ENCODE data around the gene CDKN1C.
A peak's percentile ranks its signal among the peaks of the same experiment; 100 is the strongest.

CDKN1C gene

GRCh38 chr11:2885678-2886081 is at the start of gene CDKN1C:
TSS of gene CDKN1C (minus strand) at chr11:2885775. CDS start at chr11:2885456, 319 bp downstream.
- DNase-seq (ENCODE audit: low spot score), result peak; percentile 90

GRCh38 chr11:2934611-2935239 is 49.1 kb upstream of the CDKN1C start:
- no peak for DNase-seq (ENCODE audit: low spot score)

- no peak for DNase-seq (ENCODE audit: low spot score)
Measured at GRCh38 chr11:2934021-2934550, 48.5 kb upstream of the CDKN1C start.

- peak; percentile 67 for DNase-seq (ENCODE audit: low spot score)
Measured at GRCh38 chr11:2933375-2934020, 47.9 kb upstream of the CDKN1C start.

- DNase-seq (ENCODE audit: low spot score), result no peak
Measured at GRCh38 chr11:2932850-2933251, 47.3 kb upstream of the CDKN1C start.

GRCh38 chr11:2931771-2932738 is 46.5 kb upstream of the CDKN1C start:
- no peak for DNase-seq (ENCODE audit: low spot score)

- no peak for DNase-seq (ENCODE audit: low spot score)
Measured at GRCh38 chr11:2931420-2931746, 45.8 kb upstream of the CDKN1C start.

- DNase-seq (ENCODE audit: low spot score), result no peak
Measured at GRCh38 chr11:2930704-2931419, 45.3 kb upstream of the CDKN1C start.

GRCh38 chr11:2929950-2930703 is 44.6 kb upstream of the CDKN1C start:
- DNase-seq (ENCODE audit: low spot score), result peak; percentile 80

- DNase-seq (ENCODE audit: low spot score), result peak; percentile 95
Measured at GRCh38 chr11:2929531-2929949, 44.0 kb upstream of the CDKN1C start.

GRCh38 chr11:2928605-2929530 is 43.3 kb upstream of the CDKN1C start, which contains the start of gene PHLDA2:
TSS of gene PHLDA2 (minus strand) at chr11:2929420. CDS start at chr11:2929364, 56 bp downstream.
- DNase-seq (ENCODE audit: low spot score), result peak; percentile 83

- peak; percentile 72 for DNase-seq (ENCODE audit: low spot score)
Measured at GRCh38 chr11:2927851-2928604, 42.5 kb upstream of the CDKN1C start.

GRCh38 chr11:2927121-2927800 is 41.7 kb upstream of the CDKN1C start:
- DNase-seq (ENCODE audit: low spot score), result no peak

- DNase-seq (ENCODE audit: low spot score), result no peak
Measured at GRCh38 chr11:2926611-2927051, 41.1 kb upstream of the CDKN1C start.

- no peak for DNase-seq (ENCODE audit: low spot score)
Measured at GRCh38 chr11:2924821-2925675, 39.5 kb upstream of the CDKN1C start.

GRCh38 chr11:2924381-2924780 is 38.8 kb upstream of the CDKN1C start:
- no peak for DNase-seq (ENCODE audit: low spot score)

Data from hepatic stellate cell (primary cell).